HepG2 (cell line): ENCODE data around the gene PRSS1.

Experiments used
- CREB1 ChIP-seq, 2 experiments: fragments of 450-650 bp in 1 of 2; IDR thresholded peaks; 2 replicates each; pipeline ENCODE4 v1.6.1; 2016 to 2017; ENCODE audit warnings: control low read depth in 1 of 2, mild to moderate bottlenecking in 1 of 2, missing compliant biosample characterization in 1 of 2, missing genetic modification characterization in 1 of 2
- HDAC6 ChIP-seq: fragments of 200-600 bp; sonication (generic); IDR thresholded peaks from 2 replicates; pipeline ENCODE4 v1.7.0; 2017; ENCODE audit warnings: mild to moderate bottlenecking, antibody characterized with exemption, low read length, low read depth
- HMG20A ChIP-seq: IDR thresholded peaks from 2 replicates; pipeline ENCODE4 v1.6.1; 2016; ENCODE audit warnings: borderline replicate concordance
- HNF4A ChIP-seq: sonication (generic); formaldehyde crosslinking; IDR thresholded peaks from 2 replicates; pipeline ENCODE4 v1.4.0; 2020; ENCODE audit warnings: missing genetic modification reagents
- MED8 ChIP-seq: sonication (generic); formaldehyde crosslinking; IDR thresholded peaks from 2 replicates; pipeline ENCODE4 v1.8.1; 2023; ENCODE audit warnings: mild to moderate bottlenecking, missing genetic modification reagents; ENCODE audit not compliant: insufficient replicate concordance
- SETDB1 ChIP-seq: sonication (generic); formaldehyde crosslinking; IDR thresholded peaks from 2 replicates; pipeline ENCODE4 v1.5.1; 2020; ENCODE audit warnings: missing genetic modification reagents, mild to moderate bottlenecking, borderline replicate concordance
- SMAD9 ChIP-seq: sonication (generic); formaldehyde crosslinking; IDR thresholded peaks from 2 replicates; pipeline ENCODE4 v1.5.1; 2020; ENCODE audit warnings: mild to moderate bottlenecking, missing genetic modification reagents
- ZC3H4 ChIP-seq: sonication (generic); formaldehyde crosslinking; IDR thresholded peaks from 2 replicates; pipeline ENCODE4 v1.4.0; 2020; ENCODE audit warnings: missing genetic modification reagents, borderline replicate concordance
- ZNF383 ChIP-seq: sonication (generic); formaldehyde crosslinking; IDR thresholded peaks from 2 replicates; pipeline ENCODE4 v1.4.0; 2020; ENCODE audit warnings: missing genetic modification reagents, mild to moderate bottlenecking, borderline replicate concordance
- ZNF446 ChIP-seq: sonication (generic); formaldehyde crosslinking; IDR thresholded peaks from 2 replicates; pipeline ENCODE4 v1.5.0; 2020; ENCODE audit warnings: mild to moderate bottlenecking, missing genetic modification reagents
- ZNF605 ChIP-seq: sonication (generic); formaldehyde crosslinking; IDR thresholded peaks from 2 replicates; pipeline ENCODE4 v1.8.0; 2022; ENCODE audit warnings: mild to moderate bottlenecking, missing genetic modification reagents
- TF ChIP-seq, protein P1 (sequence below): sonication (generic); formaldehyde crosslinking; IDR thresholded peaks from 2 replicates; pipeline ENCODE4 v1.5.0; 2020; ENCODE audit warnings: mild to moderate bottlenecking, missing genetic modification reagents, moderate library complexity
- TF ChIP-seq, protein P2 (sequence below): sonication (generic); formaldehyde crosslinking; IDR thresholded peaks from 2 replicates; pipeline ENCODE4 v1.4.0; 2020; ENCODE audit warnings: missing genetic modification reagents
- TF ChIP-seq, protein P3 (sequence below), 2 experiments: IDR thresholded peaks; 2 replicates each; pipeline ENCODE4 v1.6.1; 2011 to 2012; ENCODE audit warnings: low read length in 2 of 2, borderline replicate concordance in 1 of 2, low read depth in 1 of 2, mild to moderate bottlenecking in 1 of 2, moderate library complexity in 1 of 2

DNA sequence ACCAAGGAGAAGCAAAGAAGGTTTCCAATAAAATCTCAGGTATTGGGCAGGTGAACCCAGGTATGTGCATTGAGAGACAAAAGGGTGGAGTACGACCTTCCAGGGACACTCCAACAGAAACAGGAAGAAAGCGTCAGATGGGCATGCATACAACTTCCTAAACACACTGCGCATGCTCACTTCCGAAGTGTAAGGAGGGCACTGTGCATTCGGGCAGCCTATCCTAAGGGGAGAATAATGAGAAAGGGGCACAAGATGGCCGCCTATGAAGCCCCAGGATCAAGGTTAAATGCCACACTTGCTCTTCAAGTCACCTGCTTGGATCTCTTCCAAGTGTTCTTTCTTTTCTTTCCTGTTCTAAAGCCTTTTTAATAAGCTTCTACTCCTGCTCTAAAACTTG is 39.4 kb upstream of the PRSS1 start:
- TF ChIP-seq ZNF446 (CRISPR knock-in tag) (no peak), MED8 (no peak), HMG20A (CRISPR knock-in tag) (no peak), ZC3H4 (CRISPR knock-in tag) (no peak), SMAD9 (no peak), HDAC6 (no peak), ZNF605 (CRISPR knock-in tag) (no peak), CREB1 (IDR thresholded peaks at IDR 0.05) (no peak), CREB1 (CRISPR knock-in tag; IDR thresholded peaks at IDR 0.05) (no peak), HNF4A (CRISPR knock-in tag) (no peak), ZNF383 (CRISPR knock-in tag) (no peak), SETDB1 (CRISPR knock-in tag) (no peak)
- TF ChIP-seq, protein P1, sequence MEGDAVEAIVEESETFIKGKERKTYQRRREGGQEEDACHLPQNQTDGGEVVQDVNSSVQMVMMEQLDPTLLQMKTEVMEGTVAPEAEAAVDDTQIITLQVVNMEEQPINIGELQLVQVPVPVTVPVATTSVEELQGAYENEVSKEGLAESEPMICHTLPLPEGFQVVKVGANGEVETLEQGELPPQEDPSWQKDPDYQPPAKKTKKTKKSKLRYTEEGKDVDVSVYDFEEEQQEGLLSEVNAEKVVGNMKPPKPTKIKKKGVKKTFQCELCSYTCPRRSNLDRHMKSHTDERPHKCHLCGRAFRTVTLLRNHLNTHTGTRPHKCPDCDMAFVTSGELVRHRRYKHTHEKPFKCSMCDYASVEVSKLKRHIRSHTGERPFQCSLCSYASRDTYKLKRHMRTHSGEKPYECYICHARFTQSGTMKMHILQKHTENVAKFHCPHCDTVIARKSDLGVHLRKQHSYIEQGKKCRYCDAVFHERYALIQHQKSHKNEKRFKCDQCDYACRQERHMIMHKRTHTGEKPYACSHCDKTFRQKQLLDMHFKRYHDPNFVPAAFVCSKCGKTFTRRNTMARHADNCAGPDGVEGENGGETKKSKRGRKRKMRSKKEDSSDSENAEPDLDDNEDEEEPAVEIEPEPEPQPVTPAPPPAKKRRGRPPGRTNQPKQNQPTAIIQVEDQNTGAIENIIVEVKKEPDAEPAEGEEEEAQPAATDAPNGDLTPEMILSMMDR (CRISPR knock-in tag), result no peak
- TF ChIP-seq, protein P2, sequence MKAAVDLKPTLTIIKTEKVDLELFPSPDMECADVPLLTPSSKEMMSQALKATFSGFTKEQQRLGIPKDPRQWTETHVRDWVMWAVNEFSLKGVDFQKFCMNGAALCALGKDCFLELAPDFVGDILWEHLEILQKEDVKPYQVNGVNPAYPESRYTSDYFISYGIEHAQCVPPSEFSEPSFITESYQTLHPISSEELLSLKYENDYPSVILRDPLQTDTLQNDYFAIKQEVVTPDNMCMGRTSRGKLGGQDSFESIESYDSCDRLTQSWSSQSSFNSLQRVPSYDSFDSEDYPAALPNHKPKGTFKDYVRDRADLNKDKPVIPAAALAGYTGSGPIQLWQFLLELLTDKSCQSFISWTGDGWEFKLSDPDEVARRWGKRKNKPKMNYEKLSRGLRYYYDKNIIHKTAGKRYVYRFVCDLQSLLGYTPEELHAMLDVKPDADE (CRISPR knock-in tag), result no peak
- TF ChIP-seq, protein P3, sequence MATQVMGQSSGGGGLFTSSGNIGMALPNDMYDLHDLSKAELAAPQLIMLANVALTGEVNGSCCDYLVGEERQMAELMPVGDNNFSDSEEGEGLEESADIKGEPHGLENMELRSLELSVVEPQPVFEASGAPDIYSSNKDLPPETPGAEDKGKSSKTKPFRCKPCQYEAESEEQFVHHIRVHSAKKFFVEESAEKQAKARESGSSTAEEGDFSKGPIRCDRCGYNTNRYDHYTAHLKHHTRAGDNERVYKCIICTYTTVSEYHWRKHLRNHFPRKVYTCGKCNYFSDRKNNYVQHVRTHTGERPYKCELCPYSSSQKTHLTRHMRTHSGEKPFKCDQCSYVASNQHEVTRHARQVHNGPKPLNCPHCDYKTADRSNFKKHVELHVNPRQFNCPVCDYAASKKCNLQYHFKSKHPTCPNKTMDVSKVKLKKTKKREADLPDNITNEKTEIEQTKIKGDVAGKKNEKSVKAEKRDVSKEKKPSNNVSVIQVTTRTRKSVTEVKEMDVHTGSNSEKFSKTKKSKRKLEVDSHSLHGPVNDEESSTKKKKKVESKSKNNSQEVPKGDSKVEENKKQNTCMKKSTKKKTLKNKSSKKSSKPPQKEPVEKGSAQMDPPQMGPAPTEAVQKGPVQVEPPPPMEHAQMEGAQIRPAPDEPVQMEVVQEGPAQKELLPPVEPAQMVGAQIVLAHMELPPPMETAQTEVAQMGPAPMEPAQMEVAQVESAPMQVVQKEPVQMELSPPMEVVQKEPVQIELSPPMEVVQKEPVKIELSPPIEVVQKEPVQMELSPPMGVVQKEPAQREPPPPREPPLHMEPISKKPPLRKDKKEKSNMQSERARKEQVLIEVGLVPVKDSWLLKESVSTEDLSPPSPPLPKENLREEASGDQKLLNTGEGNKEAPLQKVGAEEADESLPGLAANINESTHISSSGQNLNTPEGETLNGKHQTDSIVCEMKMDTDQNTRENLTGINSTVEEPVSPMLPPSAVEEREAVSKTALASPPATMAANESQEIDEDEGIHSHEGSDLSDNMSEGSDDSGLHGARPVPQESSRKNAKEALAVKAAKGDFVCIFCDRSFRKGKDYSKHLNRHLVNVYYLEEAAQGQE (IDR thresholded peaks at IDR 0.05; ENCODE audit: borderline replicate concordance in 1 of 2, low read depth in 1 of 2, low read length in 2 of 2), result no peak
